ENCODE measurements around the gene C11orf58.

GRCh38 chr11:16771350-16772140 is 33.1 kb downstream of the C11orf58 start:
- TF ChIP-seq, protein P1, sequence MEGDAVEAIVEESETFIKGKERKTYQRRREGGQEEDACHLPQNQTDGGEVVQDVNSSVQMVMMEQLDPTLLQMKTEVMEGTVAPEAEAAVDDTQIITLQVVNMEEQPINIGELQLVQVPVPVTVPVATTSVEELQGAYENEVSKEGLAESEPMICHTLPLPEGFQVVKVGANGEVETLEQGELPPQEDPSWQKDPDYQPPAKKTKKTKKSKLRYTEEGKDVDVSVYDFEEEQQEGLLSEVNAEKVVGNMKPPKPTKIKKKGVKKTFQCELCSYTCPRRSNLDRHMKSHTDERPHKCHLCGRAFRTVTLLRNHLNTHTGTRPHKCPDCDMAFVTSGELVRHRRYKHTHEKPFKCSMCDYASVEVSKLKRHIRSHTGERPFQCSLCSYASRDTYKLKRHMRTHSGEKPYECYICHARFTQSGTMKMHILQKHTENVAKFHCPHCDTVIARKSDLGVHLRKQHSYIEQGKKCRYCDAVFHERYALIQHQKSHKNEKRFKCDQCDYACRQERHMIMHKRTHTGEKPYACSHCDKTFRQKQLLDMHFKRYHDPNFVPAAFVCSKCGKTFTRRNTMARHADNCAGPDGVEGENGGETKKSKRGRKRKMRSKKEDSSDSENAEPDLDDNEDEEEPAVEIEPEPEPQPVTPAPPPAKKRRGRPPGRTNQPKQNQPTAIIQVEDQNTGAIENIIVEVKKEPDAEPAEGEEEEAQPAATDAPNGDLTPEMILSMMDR (IDR thresholded peaks at IDR 0.05; ENCODE audit: poor library complexity), result no peak
- TF ChIP-seq EZH2phosphoT487 (IDR thresholded peaks at IDR 0.05; ENCODE audit: low read depth, severe bottlenecking, unreplicated experiment), result no peak
- no peak for TF ChIP-seq EZH2 (IDR thresholded peaks at IDR 0.05; ENCODE audit: borderline replicate concordance)

Measured in hepatocyte (in vitro differentiated cells).